Bronchial epithelial cell (primary cell): ENCODE data around the gene CPHXL. TPM values are rescaled to one million over a fixed set of nuclear protein-coding genes. Genes with fewer than 3 reads are reported as not detected.

ENCODE experiments used
- DNase-seq: peaks from one replicate; pipeline ENCODE4 v3.0.0-alpha.2; 2010; ENCODE audit warnings: low read depth
- FAIRE-seq: peaks from 2 replicates; lab custom pipeline; 2011; peaks lifted over from hg19 to GRCh38; lab: Jason Lieb, UNC
- H3K27me3 ChIP-seq: 2 replicates; pipeline ENCODE4 v1.5.1; 2011; ENCODE audit warnings: low read length; ENCODE audit not compliant: control insufficient read depth, insufficient read depth
- H3K36me3 ChIP-seq: 2 replicates; pipeline ENCODE4 v1.5.1; 2011; ENCODE audit warnings: low read length; ENCODE audit not compliant: control insufficient read depth, insufficient read depth
- H3K4me3 ChIP-seq: 2 replicates; pipeline ENCODE4 v1.5.1; 2011; ENCODE audit warnings: mild to moderate bottlenecking, low read depth, low read length, control low read depth
- CTCF ChIP-seq: IDR thresholded peaks from 2 replicates; pipeline ENCODE4 v1.5.1; 2011; ENCODE audit warnings: mild to moderate bottlenecking, moderate library complexity, low read length, control low read depth, inconsistent platforms; ENCODE audit not compliant: insufficient read depth, severe bottlenecking
- total RNA-seq: library from RNA; depleted of rRNA; stranded (reverse); fragments of >200 nt; gene quantifications from 2 replicates; pipeline ENCODE4 v1.2.1, GENCODE V29; 2014

The CPHXL gene
- total RNA-seq, 1 donor from 2014 or later: not detected

- no peak for TF ChIP-seq CTCF
- Histone ChIP-seq H3K4me3 (no peak within 1 kb of the TSS), H3K36me3 (no peaks in the 10 kb centered on the region), H3K27me3 (no peaks in the 10 kb centered on the region)
- DNase-seq (no peak), FAIRE-seq (no peak)
Observed at GRCh38 chr16:75676909-75677308, 49.4 kb downstream of the CPHXL start, which contains the start of gene CPHXL2. Gene CPHXL2 (minus strand): TSS chr16:75677009. CDS start chr16:75676999, 10 bp downstream.

DNA sequence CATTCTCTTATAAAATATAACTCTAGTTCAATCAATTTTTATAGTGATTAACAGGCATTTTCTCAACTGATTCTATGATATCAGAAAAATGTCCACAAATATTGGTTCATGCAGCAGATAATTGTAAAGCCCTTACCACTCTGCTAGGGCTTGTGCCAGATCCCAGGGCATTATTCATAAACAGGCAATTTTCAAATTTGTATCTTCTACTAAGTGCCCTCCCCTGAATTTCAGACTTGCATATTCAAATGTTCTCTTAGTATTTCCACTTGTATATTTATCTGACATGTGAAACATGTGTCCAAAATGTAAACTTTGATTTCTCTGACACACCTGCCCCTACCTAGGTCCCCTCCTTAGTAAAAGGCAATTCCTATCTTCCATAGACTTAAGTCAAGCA is 58.8 kb downstream of the CPHXL start:
- no peak overlapping the region for H3K4me3 ChIP-seq
- FAIRE-seq (no peak), DNase-seq (no peak)
- no peak for TF ChIP-seq CTCF
- H3K27me3 ChIP-seq: no peaks in the 10 kb centered on the region
- H3K36me3 ChIP-seq: no peaks in the 10 kb centered on the region

Other genes starting within 250 kb of the CPHXL start
- gene CHST6, start 231.0 kb downstream of the CPHXL start, total RNA-seq: 1.3 and 6.4 TPM in 2 replicates
- not detected in 2 replicates for gene CHST5, start 190.4 kb downstream of the CPHXL start, total RNA-seq
- gene TMEM231, start 170.2 kb downstream of the CPHXL start, total RNA-seq: 5.2 and 9.7 TPM in 2 replicates
- gene GABARAPL2, start 160.1 kb downstream of the CPHXL start, total RNA-seq: 27.6 and 32.0 TPM in 2 replicates
- 55.4 and 67.9 TPM in 2 replicates for gene ADAT1, start 103.2 kb downstream of the CPHXL start, total RNA-seq
- gene KARS1, start 78.8 kb downstream of the CPHXL start, total RNA-seq: 123 and 210 TPM in 2 replicates
- 21.6 and 24.6 TPM in 2 replicates for gene TERF2IP, start 78.7 kb downstream of the CPHXL start, total RNA-seq
- not detected in 2 replicates for gene CPHXL2, start 49.5 kb downstream of the CPHXL start, total RNA-seq
- not detected in 2 replicates for gene DUXB, start 25.0 kb downstream of the CPHXL start, total RNA-seq